ENCODE results near the gene IL17RE. TPM values are rescaled to one million over a fixed set of nuclear protein-coding genes. Genes with fewer than 3 reads are reported as not detected.
A peak's percentile ranks its signal among the peaks of the same experiment; 100 is the strongest.
"Not testable (repeated sequence)": the region's sequence is repeated elsewhere in the genome, so short reads cannot be mapped to it uniquely, and the experiment has no call there.

The IL17RE gene
- total RNA-seq, 1 experiment from 2014 or later: 5.0 TPM

DNA sequence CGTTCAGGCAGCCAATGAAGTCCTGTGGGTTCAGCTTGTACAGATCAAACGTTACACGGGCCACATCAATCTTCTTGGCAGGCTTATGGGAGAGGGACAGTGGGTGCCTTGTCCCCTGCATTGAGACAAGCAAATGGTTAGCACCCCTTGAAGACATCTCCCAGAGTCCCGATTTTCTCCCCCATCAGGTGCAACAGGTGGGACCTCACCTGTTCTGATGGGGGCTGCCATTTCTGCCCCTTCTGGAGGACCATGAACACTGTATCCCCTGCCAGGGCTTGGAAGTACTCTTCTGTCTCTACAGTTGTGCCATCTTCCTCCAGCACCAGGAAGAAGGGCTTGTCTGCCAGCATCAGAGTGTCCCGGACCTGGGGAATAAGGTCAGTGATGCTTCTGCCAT is 32.7 kb upstream of the IL17RE start:
- no TSS peak for BruUV-seq (replicated peaks)
- no peak overlapping the region for H3K4me3 Mint-ChIP-seq (ENCODE audit: unreplicated experiment)
- H3K4me1 Mint-ChIP-seq (ENCODE audit: insufficient read depth, unreplicated experiment): peaks cover 11% of the 10 kb centered on the region
- H3K36me3 Mint-ChIP-seq (ENCODE audit: insufficient read depth, unreplicated experiment): no peaks in the 10 kb centered on the region
- DNase-seq (ENCODE audit: unreplicated experiment): no peak
- H3K9me3 Mint-ChIP-seq (ENCODE audit: unreplicated experiment): no peaks in the 10 kb centered on the region
- no peak overlapping the region for H3K27ac Mint-ChIP-seq (ENCODE audit: low read depth, unreplicated experiment)
- POLR2A ChIA-PET: no interaction called here
- CTCF ChIA-PET: no interaction called here
- TF ChIP-seq, protein P1, sequence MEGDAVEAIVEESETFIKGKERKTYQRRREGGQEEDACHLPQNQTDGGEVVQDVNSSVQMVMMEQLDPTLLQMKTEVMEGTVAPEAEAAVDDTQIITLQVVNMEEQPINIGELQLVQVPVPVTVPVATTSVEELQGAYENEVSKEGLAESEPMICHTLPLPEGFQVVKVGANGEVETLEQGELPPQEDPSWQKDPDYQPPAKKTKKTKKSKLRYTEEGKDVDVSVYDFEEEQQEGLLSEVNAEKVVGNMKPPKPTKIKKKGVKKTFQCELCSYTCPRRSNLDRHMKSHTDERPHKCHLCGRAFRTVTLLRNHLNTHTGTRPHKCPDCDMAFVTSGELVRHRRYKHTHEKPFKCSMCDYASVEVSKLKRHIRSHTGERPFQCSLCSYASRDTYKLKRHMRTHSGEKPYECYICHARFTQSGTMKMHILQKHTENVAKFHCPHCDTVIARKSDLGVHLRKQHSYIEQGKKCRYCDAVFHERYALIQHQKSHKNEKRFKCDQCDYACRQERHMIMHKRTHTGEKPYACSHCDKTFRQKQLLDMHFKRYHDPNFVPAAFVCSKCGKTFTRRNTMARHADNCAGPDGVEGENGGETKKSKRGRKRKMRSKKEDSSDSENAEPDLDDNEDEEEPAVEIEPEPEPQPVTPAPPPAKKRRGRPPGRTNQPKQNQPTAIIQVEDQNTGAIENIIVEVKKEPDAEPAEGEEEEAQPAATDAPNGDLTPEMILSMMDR (IDR thresholded peaks at IDR 0.05; ENCODE audit: unreplicated experiment): no peak
- H3K27me3 Mint-ChIP-seq (ENCODE audit: insufficient read depth, unreplicated experiment): no peaks in the 10 kb centered on the region
- intact Hi-C loops (cut with micrococcal nuclease): no loop called here

DNA sequence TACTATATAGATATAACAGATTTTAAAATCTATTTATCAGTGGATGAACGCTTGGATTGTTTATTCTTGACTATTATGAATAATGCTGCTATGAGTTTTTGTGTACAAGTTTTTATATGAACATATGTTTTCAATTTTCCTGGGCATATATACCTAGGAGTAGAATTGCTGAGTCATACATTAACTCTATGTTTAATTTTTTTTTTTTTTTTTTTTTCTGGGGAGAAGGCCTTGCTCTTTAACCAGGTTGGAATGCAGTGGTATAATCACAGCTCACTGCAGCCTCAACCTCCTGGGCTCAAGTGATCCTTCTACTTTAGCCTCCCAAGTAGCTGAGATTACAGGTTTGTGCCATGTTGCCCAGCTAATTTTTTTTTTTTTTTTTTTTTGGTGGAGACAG is 31.7 kb upstream of the IL17RE start:
- TF ChIP-seq, protein P1 (IDR thresholded peaks at IDR 0.05; ENCODE audit: unreplicated experiment): no peak
- Mint-ChIP-seq H3K9me3 (ENCODE audit: unreplicated experiment) (no peaks in the 10 kb centered on the region), H3K4me3 (ENCODE audit: unreplicated experiment) (no peak overlapping the region), H3K36me3 (ENCODE audit: insufficient read depth, unreplicated experiment) (no peaks in the 10 kb centered on the region), H3K27me3 (ENCODE audit: insufficient read depth, unreplicated experiment) (no peaks in the 10 kb centered on the region), H3K4me1 (ENCODE audit: insufficient read depth, unreplicated experiment) (peaks cover 16% of the 10 kb centered on the region), H3K27ac (ENCODE audit: low read depth, unreplicated experiment) (no peak overlapping the region)
- BruUV-seq (replicated peaks): no TSS peak
- ChIA-PET POLR2A (interaction anchor here (0.9 kb wide), 1 partner anchor 20 kb away, joined by 4 read pairs; no protein-coding TSS in a partner anchor), CTCF (interaction anchor here (0.6 to 1.7 kb wide), 4 partner anchors 11 to 14 kb away, joined by 3 to 4 read pairs (median 3); no protein-coding TSS in a partner anchor)
- intact Hi-C loops (cut with micrococcal nuclease): no loop called here
- DNase-seq (ENCODE audit: unreplicated experiment): peak; percentile 47

DNA sequence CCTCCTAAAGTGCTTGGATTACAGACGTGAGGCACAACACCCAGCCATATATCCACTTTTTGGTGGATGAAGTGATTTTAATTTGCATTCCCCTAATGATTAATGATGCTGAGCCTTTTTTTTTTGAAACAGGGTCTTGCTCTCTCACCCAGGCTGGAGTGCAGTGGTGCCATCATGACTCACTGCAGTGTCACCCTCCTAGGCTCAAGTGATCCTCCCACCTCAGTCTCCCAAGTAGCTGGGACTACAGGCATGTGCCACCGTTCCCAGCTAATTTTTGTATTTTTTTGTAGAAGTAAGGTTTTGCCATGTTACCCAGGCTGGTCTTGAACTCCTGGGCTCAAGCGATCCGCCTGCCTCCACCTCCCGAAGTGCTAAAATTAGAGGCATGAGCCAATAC is 30.6 kb upstream of the IL17RE start:
- intact Hi-C loops (cut with micrococcal nuclease); H3K9me3 Mint-ChIP-seq (ENCODE audit: unreplicated experiment); DNase-seq (ENCODE audit: unreplicated experiment); H3K4me1 Mint-ChIP-seq (ENCODE audit: insufficient read depth, unreplicated experiment); H3K4me3 Mint-ChIP-seq (ENCODE audit: unreplicated experiment); H3K36me3 Mint-ChIP-seq (ENCODE audit: insufficient read depth, unreplicated experiment); H3K27me3 Mint-ChIP-seq (ENCODE audit: insufficient read depth, unreplicated experiment); BruUV-seq (replicated peaks): not testable (repeated sequence)
- CTCF ChIA-PET: interaction anchor here (0.8 to 1.7 kb wide), 3 partner anchors 11 to 13 kb away, joined by 3 to 4 read pairs (median 3); no protein-coding TSS in a partner anchor
- POLR2A ChIA-PET: interaction anchor here (1.0 to 1.1 kb wide), 3 partner anchors 13 to 62 kb away, joined by 3 to 6 read pairs (median 5); partner anchors contain the start of genes CRELD1 and JAGN1
- peak overlapping the region; percentile 79 for H3K27ac Mint-ChIP-seq (ENCODE audit: low read depth, unreplicated experiment)

DNA sequence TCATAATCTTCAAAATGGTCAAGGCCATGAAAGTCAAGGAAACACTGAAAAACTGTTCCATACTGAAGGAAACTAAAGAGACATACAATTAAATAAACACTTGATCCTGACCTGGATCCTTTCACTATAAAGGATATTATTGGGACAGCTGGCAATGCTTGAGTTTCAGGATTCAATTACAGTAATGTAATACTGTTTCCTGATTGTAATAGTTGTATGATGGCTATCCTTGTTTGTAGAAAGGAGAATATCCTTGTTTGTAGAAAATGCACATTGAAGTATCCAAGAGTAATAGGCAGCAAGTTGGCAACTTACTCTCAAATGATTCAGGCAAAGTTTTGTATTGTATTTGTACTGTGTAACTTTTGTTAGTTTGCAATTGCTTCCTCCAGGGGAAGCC is 27.2 kb upstream of the IL17RE start:
- H3K36me3 Mint-ChIP-seq (ENCODE audit: insufficient read depth, unreplicated experiment): no peaks in the 10 kb centered on the region
- ChIA-PET POLR2A (interaction anchor here (0.5 to 3.4 kb wide), 2 partner anchors 9 to 161 kb away, joined by 6 to 14 read pairs; no protein-coding TSS in a partner anchor), CTCF (no interaction called here)
- H3K27me3 Mint-ChIP-seq (ENCODE audit: insufficient read depth, unreplicated experiment): no peaks in the 10 kb centered on the region
- BruUV-seq (replicated peaks): no TSS peak
- no peak for DNase-seq (ENCODE audit: unreplicated experiment)
- no peaks in the 10 kb centered on the region for H3K9me3 Mint-ChIP-seq (ENCODE audit: unreplicated experiment)
- no peak overlapping the region for H3K27ac Mint-ChIP-seq (ENCODE audit: low read depth, unreplicated experiment)
- H3K4me3 Mint-ChIP-seq (ENCODE audit: unreplicated experiment): no peak overlapping the region
- TF ChIP-seq, protein P1 (IDR thresholded peaks at IDR 0.05; ENCODE audit: unreplicated experiment): no peak
- intact Hi-C loops (cut with micrococcal nuclease): no loop called here
- peaks cover 5% of the 10 kb centered on the region for H3K4me1 Mint-ChIP-seq (ENCODE audit: insufficient read depth, unreplicated experiment)

DNA sequence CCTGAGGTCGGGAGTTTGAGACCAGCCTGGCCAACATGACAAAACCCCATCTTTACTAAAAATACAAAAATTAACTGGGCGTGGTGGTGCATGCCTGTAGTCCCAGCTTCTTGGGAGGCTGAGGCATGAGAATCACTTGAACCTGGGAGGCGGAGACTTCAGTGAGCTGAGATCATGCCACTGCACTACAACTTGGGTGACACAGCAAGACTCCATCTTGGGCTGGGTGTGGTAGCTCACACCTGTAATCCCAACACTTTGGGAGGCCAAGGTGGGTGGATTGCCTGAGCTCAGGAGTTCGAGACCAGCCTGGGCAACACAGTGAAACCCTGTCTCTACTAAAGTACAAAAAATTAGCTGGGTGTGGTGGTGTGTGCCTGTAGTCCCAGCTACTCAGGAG is 26.4 kb upstream of the IL17RE start:
- H3K4me1 Mint-ChIP-seq (ENCODE audit: insufficient read depth, unreplicated experiment); BruUV-seq (replicated peaks); H3K4me3 Mint-ChIP-seq (ENCODE audit: unreplicated experiment); H3K9me3 Mint-ChIP-seq (ENCODE audit: unreplicated experiment); H3K27me3 Mint-ChIP-seq (ENCODE audit: insufficient read depth, unreplicated experiment); DNase-seq (ENCODE audit: unreplicated experiment); intact Hi-C loops (cut with micrococcal nuclease); CTCF ChIA-PET; H3K27ac Mint-ChIP-seq (ENCODE audit: low read depth, unreplicated experiment); H3K36me3 Mint-ChIP-seq (ENCODE audit: insufficient read depth, unreplicated experiment): not testable (repeated sequence)
- POLR2A ChIA-PET: interaction anchor here (3.4 kb wide), 1 partner anchor 8 kb away, joined by 14 read pairs; no protein-coding TSS in a partner anchor

Measured in MCF 10A (cell line).